Loucy (cell line): ENCODE results near the gene F13A1.

Experiments
- CTCF ChIP-seq: fragments of 200-600 bp; sonication (generic); conservative IDR thresholded peaks from 2 replicates; pipeline ENCODE4 v1.5.1; 2014; ENCODE audit warnings: mild to moderate bottlenecking, antibody characterized with exemption, low read length
- EZH2phosphoT487 ChIP-seq: fragments of 200-600 bp; IDR thresholded peaks from 2 replicates; pipeline ENCODE4 v1.6.1; 2018; ENCODE audit warnings: antibody characterized with exemption, mild to moderate bottlenecking, moderate library complexity, borderline replicate concordance

GRCh38 chr6:6285679-6286078, 34.8 kb downstream of the F13A1 start:
- TF ChIP-seq EZH2phosphoT487 (no peak), CTCF (no peak)
